NOMO-1 treated with dmso at 0.1 percent for 144 hours (cell line): ENCODE data around the gene ENDOG.

Experiments used
- DNase-seq: peaks from one replicate; lab custom pipeline; 2025; ENCODE audit not compliant: unreplicated experiment; lab: John Stamatoyannopoulos, UW

The ENDOG gene

GRCh38 chr9:128798896-128799295 is 19.4 kb upstream of the ENDOG start:
- no peak for DNase-seq

- DNase-seq: no peak
These were observed 18.2 kb upstream of the ENDOG start for GRCh38 chr9:128800061-128800460.

GRCh38 chr9:128802482-128802881 is 15.8 kb upstream of the ENDOG start:
- DNase-seq: no peak

GRCh38 chr9:128805661-128806060 is 12.6 kb upstream of the ENDOG start:
- DNase-seq: no peak

GRCh38 chr9:128807827-128808226 is 10.5 kb upstream of the ENDOG start:
- no peak for DNase-seq

- no peak for DNase-seq
These were observed 9.8 kb upstream of the ENDOG start for GRCh38 chr9:128808543-128808942.

- DNase-seq: no peak
These were observed 9.2 kb upstream of the ENDOG start for GRCh38 chr9:128809036-128809599.

- no peak for DNase-seq
These were observed 8.5 kb upstream of the ENDOG start for GRCh38 chr9:128809831-128810230.

GRCh38 chr9:128810873-128811272 is 7.4 kb upstream of the ENDOG start:
- DNase-seq: no peak

GRCh38 chr9:128818839-128819715 is 777 bp downstream of the ENDOG start:
- DNase-seq: no peak

GRCh38 chr9:128819716-128820664 is 1.7 kb downstream of the ENDOG start:
- DNase-seq: no peak

- no peak for DNase-seq
These were observed 2.6 kb downstream of the ENDOG start for GRCh38 chr9:128820665-128821583.

- DNase-seq: no peak
These were observed 3.5 kb downstream of the ENDOG start for GRCh38 chr9:128821584-128822406.

GRCh38 chr9:128822407-128823042 is 4.2 kb downstream of the ENDOG start:
- DNase-seq: no peak

GRCh38 chr9:128823362-128823902 is 5.1 kb downstream of the ENDOG start:
- DNase-seq: no peak

- no peak for DNase-seq
These were observed 5.7 kb downstream of the ENDOG start for GRCh38 chr9:128823903-128824406.

- DNase-seq: no peak
These were observed 6.6 kb downstream of the ENDOG start for GRCh38 chr9:128824911-128825310.

- DNase-seq: no peak
These were observed 7.8 kb downstream of the ENDOG start for GRCh38 chr9:128825923-128826700.
